Measurements from ENCODE around the gene LRRC3.

The LRRC3 gene

GRCh38 chr21:44438531-44439210, 16.6 kb upstream of the LRRC3 start:
- TF ChIP-seq ESRRG (CRISPR knock-in tag; IDR thresholded peaks at IDR 0.05) (no peak), PPARA (CRISPR knock-in tag; IDR thresholded peaks at IDR 0.05; ENCODE audit: borderline replicate concordance) (no peak), TCF4 (CRISPR knock-in tag; IDR thresholded peaks at IDR 0.05; ENCODE audit: borderline replicate concordance) (peak; percentile 45; the same call in 1 of the 2 replicates), TSHZ2 (CRISPR knock-in tag; IDR thresholded peaks at IDR 0.05) (peak; percentile 36; the same call in 1 of the 2 replicates)
- peak; percentile 77 for ATAC-seq

DNA sequence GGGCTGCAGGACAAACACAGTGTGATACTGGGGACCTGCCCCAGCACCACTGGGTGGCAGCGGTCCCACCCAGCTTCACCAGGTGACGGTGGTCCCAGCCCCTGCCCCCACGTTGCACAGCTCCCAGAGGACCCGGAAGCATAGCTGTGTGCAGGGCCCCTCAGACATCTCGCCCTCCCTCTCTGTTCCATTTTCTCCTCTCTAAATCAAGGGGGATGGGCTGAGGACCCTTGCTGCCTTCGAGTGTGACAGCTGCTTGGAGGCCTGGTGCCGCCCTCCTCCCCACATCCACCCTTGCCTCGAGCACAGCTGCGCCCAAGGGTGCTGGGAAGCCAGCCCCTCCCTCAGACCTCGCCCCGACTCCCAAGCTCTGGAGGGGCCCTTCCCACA, 16.1 kb upstream of the LRRC3 start:
- no peak; the same call in 2 of the 3 replicates for ATAC-seq
- TF ChIP-seq TOX (CRISPR knock-in tag; IDR thresholded peaks at IDR 0.05; ENCODE audit: borderline replicate concordance) (no peak), RARB (CRISPR knock-in tag; IDR thresholded peaks at IDR 0.05) (no peak), SNAI2 (CRISPR knock-in tag; IDR thresholded peaks at IDR 0.05) (no peak), GLIS3 (CRISPR knock-in tag; IDR thresholded peaks at IDR 0.05) (no peak)

GRCh38 chr21:44440241-44441040, 14.9 kb upstream of the LRRC3 start:
- TF ChIP-seq ARNTL (CRISPR knock-in tag; IDR thresholded peaks at IDR 0.05; ENCODE audit: borderline replicate concordance, low read depth), result no peak
- TF ChIP-seq ZNF70 (CRISPR knock-in tag; IDR thresholded peaks at IDR 0.05), result no peak
- no peak for TF ChIP-seq OSR1 (CRISPR knock-in tag; IDR thresholded peaks at IDR 0.05)
- TF ChIP-seq RARB (CRISPR knock-in tag; IDR thresholded peaks at IDR 0.05), result no peak
- no peak for TF ChIP-seq ZNF8 (CRISPR knock-in tag; IDR thresholded peaks at IDR 0.05)
- ATAC-seq, result no peak

GRCh38 chr21:44441041-44441400, 14.3 kb upstream of the LRRC3 start:
- no peak for ATAC-seq
- TF ChIP-seq ZC3H10 (CRISPR knock-in tag; IDR thresholded peaks at IDR 0.05), result no peak
- TF ChIP-seq, protein P1, sequence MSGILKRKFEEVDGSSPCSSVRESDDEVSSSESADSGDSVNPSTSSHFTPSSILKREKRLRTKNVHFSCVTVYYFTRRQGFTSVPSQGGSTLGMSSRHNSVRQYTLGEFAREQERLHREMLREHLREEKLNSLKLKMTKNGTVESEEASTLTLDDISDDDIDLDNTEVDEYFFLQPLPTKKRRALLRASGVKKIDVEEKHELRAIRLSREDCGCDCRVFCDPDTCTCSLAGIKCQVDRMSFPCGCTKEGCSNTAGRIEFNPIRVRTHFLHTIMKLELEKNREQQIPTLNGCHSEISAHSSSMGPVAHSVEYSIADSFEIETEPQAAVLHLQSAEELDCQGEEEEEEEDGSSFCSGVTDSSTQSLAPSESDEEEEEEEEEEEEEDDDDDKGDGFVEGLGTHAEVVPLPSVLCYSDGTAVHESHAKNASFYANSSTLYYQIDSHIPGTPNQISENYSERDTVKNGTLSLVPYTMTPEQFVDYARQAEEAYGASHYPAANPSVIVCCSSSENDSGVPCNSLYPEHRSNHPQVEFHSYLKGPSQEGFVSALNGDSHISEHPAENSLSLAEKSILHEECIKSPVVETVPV (CRISPR knock-in tag; IDR thresholded peaks at IDR 0.05), result no peak
- no peak for TF ChIP-seq TOX (CRISPR knock-in tag; IDR thresholded peaks at IDR 0.05; ENCODE audit: borderline replicate concordance)
- TF ChIP-seq ISL1 (CRISPR knock-in tag; IDR thresholded peaks at IDR 0.05), result no peak

GRCh38 chr21:44441581-44442265, 13.6 kb upstream of the LRRC3 start:
- TF ChIP-seq ZNF8 (CRISPR knock-in tag; IDR thresholded peaks at IDR 0.05), result no peak
- no peak for TF ChIP-seq PPARA (CRISPR knock-in tag; IDR thresholded peaks at IDR 0.05; ENCODE audit: borderline replicate concordance)
- no peak for TF ChIP-seq TOX (CRISPR knock-in tag; IDR thresholded peaks at IDR 0.05; ENCODE audit: borderline replicate concordance)
- no peak for TF ChIP-seq ZNF565 (CRISPR knock-in tag; conservative IDR thresholded peaks at IDR 0.05; ENCODE audit: low read depth)
- no peak for TF ChIP-seq ZC3H10 (CRISPR knock-in tag; IDR thresholded peaks at IDR 0.05)
- no peak for TF ChIP-seq ESRRG (CRISPR knock-in tag; IDR thresholded peaks at IDR 0.05)

GRCh38 chr21:44442266-44443125, 12.8 kb upstream of the LRRC3 start:
- ATAC-seq, result no peak
- TF ChIP-seq, protein P1 (CRISPR knock-in tag; IDR thresholded peaks at IDR 0.05), result no peak
- no peak for TF ChIP-seq ZFP30 (CRISPR knock-in tag; IDR thresholded peaks at IDR 0.05)
- TF ChIP-seq BACH2 (CRISPR knock-in tag; IDR thresholded peaks at IDR 0.05; ENCODE audit: borderline replicate concordance), result no peak
- no peak for TF ChIP-seq ZC3H10 (CRISPR knock-in tag; IDR thresholded peaks at IDR 0.05)
- TF ChIP-seq, protein P2, sequence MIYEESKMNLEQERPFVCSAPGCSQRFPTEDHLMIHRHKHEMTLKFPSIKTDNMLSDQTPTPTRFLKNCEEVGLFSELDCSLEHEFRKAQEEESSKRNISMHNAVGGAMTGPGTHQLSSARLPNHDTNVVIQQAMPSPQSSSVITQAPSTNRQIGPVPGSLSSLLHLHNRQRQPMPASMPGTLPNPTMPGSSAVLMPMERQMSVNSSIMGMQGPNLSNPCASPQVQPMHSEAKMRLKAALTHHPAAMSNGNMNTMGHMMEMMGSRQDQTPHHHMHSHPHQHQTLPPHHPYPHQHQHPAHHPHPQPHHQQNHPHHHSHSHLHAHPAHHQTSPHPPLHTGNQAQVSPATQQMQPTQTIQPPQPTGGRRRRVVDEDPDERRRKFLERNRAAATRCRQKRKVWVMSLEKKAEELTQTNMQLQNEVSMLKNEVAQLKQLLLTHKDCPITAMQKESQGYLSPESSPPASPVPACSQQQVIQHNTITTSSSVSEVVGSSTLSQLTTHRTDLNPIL (CRISPR knock-in tag; IDR thresholded peaks at IDR 0.05; ENCODE audit: low read depth), result no peak
- TF ChIP-seq ARNTL (CRISPR knock-in tag; IDR thresholded peaks at IDR 0.05; ENCODE audit: borderline replicate concordance, low read depth), result no peak
- TF ChIP-seq ZNF70 (CRISPR knock-in tag; IDR thresholded peaks at IDR 0.05), result no peak
- TF ChIP-seq ISL1 (CRISPR knock-in tag; IDR thresholded peaks at IDR 0.05), result no peak
- TF ChIP-seq ESRRG (CRISPR knock-in tag; IDR thresholded peaks at IDR 0.05), result no peak
- TF ChIP-seq TCF4 (CRISPR knock-in tag; IDR thresholded peaks at IDR 0.05; ENCODE audit: borderline replicate concordance), result no peak

More at GRCh38 chr21:44441581-44442265, 13.6 kb upstream of the LRRC3 start:
- ATAC-seq, result no peak
